Stomach (tissue), 4 donors: ENCODE data around the gene NEDD4.

Experiments used
- EP300 ChIP-seq: sonication (generic); formaldehyde crosslinking; IDR thresholded peaks from one replicate; pipeline ENCODE4 v1.6.1; 2017; ENCODE audit warnings: antibody characterized with exemption
- TF ChIP-seq, protein P1 (sequence below), 7 experiments: fragments of 450-650 bp in 4 of 7; fragments of 200-600 bp in 3 of 7; sonication (generic) in 3 of 7; IDR thresholded peaks; one replicate each; pipeline ENCODE4 v1.5.1; 2016 to 2019; ENCODE audit warnings: antibody characterized with exemption in 7 of 7, control low read depth in 2 of 7, mild to moderate bottlenecking in 1 of 7

- TF ChIP-seq, protein P1, sequence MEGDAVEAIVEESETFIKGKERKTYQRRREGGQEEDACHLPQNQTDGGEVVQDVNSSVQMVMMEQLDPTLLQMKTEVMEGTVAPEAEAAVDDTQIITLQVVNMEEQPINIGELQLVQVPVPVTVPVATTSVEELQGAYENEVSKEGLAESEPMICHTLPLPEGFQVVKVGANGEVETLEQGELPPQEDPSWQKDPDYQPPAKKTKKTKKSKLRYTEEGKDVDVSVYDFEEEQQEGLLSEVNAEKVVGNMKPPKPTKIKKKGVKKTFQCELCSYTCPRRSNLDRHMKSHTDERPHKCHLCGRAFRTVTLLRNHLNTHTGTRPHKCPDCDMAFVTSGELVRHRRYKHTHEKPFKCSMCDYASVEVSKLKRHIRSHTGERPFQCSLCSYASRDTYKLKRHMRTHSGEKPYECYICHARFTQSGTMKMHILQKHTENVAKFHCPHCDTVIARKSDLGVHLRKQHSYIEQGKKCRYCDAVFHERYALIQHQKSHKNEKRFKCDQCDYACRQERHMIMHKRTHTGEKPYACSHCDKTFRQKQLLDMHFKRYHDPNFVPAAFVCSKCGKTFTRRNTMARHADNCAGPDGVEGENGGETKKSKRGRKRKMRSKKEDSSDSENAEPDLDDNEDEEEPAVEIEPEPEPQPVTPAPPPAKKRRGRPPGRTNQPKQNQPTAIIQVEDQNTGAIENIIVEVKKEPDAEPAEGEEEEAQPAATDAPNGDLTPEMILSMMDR (IDR thresholded peaks at IDR 0.05) = no peak
- no peak for TF ChIP-seq EP300
These were observed 123.8 kb downstream of the NEDD4 start for GRCh38 chr15:55869660-55870059.
